Activated naive CD4-positive, alpha-beta T cell treated with anti-CD3 and anti-CD28 coated beads, Interleukin-2, amount 50 U/mL, for 24 hours (primary cell): ENCODE measurements around the gene CDH11.

Experiments used
- H3K27ac Mint-ChIP-seq: one replicate; pipeline ENCODE4 v1.8.0; 2021; ENCODE audit warnings: mild to moderate bottlenecking, mixed read lengths
- H3K27me3 Mint-ChIP-seq: one replicate; pipeline ENCODE4 v1.8.0; 2021; ENCODE audit warnings: mixed read lengths
- H3K36me3 Mint-ChIP-seq: one replicate; pipeline ENCODE4 v1.8.0; 2021; ENCODE audit warnings: mixed read lengths
- H3K4me1 Mint-ChIP-seq: one replicate; pipeline ENCODE4 v1.8.0; 2021; ENCODE audit warnings: mixed read lengths
- H3K4me3 Mint-ChIP-seq: one replicate; pipeline ENCODE4 v1.8.0; 2021; ENCODE audit warnings: mild to moderate bottlenecking, mixed read lengths
- H3K9me3 Mint-ChIP-seq: one replicate; pipeline ENCODE4 v1.8.0; 2021; ENCODE audit warnings: mixed read lengths

CDH11 gene

GRCh38 chr16:64910356-64910755 lies 211.5 kb downstream of the CDH11 start:
- Mint-ChIP-seq H3K27me3 (no peaks in the 10 kb centered on the region), H3K4me1 (no peaks in the 10 kb centered on the region), H3K27ac (no peak overlapping the region), H3K36me3 (no peaks in the 10 kb centered on the region), H3K9me3 (peaks cover 6% of the 10 kb centered on the region), H3K4me3 (no peak overlapping the region)

- Mint-ChIP-seq H3K27ac (no peak overlapping the region), H3K4me3 (no peak overlapping the region), H3K4me1 (no peaks in the 10 kb centered on the region), H3K36me3 (no peaks in the 10 kb centered on the region), H3K27me3 (no peaks in the 10 kb centered on the region), H3K9me3 (peaks cover 6% of the 10 kb centered on the region)
Measured at GRCh38 chr16:64907844-64908243, 214.0 kb downstream of the CDH11 start.

GRCh38 chr16:64903770-64904169 lies 218.1 kb downstream of the CDH11 start:
- H3K4me1 Mint-ChIP-seq = no peaks in the 10 kb centered on the region
- H3K27me3 Mint-ChIP-seq = no peaks in the 10 kb centered on the region
- H3K27ac Mint-ChIP-seq = no peak overlapping the region
- H3K36me3 Mint-ChIP-seq = no peaks in the 10 kb centered on the region
- H3K9me3 Mint-ChIP-seq = peaks cover 15% of the 10 kb centered on the region
- H3K4me3 Mint-ChIP-seq = no peak overlapping the region

GRCh38 chr16:64900517-64900916 lies 221.3 kb downstream of the CDH11 start:
- H3K9me3 Mint-ChIP-seq = peaks cover 8% of the 10 kb centered on the region
- H3K27me3 Mint-ChIP-seq = no peaks in the 10 kb centered on the region
- H3K27ac Mint-ChIP-seq = no peak overlapping the region
- no peak overlapping the region for H3K4me3 Mint-ChIP-seq
- H3K36me3 Mint-ChIP-seq = no peaks in the 10 kb centered on the region
- H3K4me1 Mint-ChIP-seq = no peaks in the 10 kb centered on the region

- no peak overlapping the region for H3K27ac Mint-ChIP-seq
- H3K4me3 Mint-ChIP-seq = no peak overlapping the region
- no peaks in the 10 kb centered on the region for H3K4me1 Mint-ChIP-seq
- peaks cover 8% of the 10 kb centered on the region for H3K9me3 Mint-ChIP-seq
- H3K27me3 Mint-ChIP-seq = no peaks in the 10 kb centered on the region
- H3K36me3 Mint-ChIP-seq = no peaks in the 10 kb centered on the region
Measured at GRCh38 chr16:64900019-64900418, 221.8 kb downstream of the CDH11 start.

GRCh38 chr16:64898159-64898558 lies 223.7 kb downstream of the CDH11 start:
- Mint-ChIP-seq H3K4me1 (no peaks in the 10 kb centered on the region), H3K36me3 (no peaks in the 10 kb centered on the region), H3K27ac (no peak overlapping the region), H3K4me3 (no peak overlapping the region), H3K27me3 (no peaks in the 10 kb centered on the region), H3K9me3 (peaks cover 16% of the 10 kb centered on the region)
